HepG2 (cell line): ENCODE measurements around the gene MUC15.

Source experiments
- PHF21A ChIP-seq: sonication (generic); formaldehyde crosslinking; IDR thresholded peaks from 2 replicates; pipeline ENCODE4 v1.5.0; 2020; ENCODE audit warnings: mild to moderate bottlenecking, missing genetic modification reagents
- TF ChIP-seq, protein P1 (sequence below): sonication (generic); formaldehyde crosslinking; IDR thresholded peaks from 2 replicates; pipeline ENCODE4 v1.4.0; 2020; ENCODE audit warnings: missing genetic modification reagents

DNA sequence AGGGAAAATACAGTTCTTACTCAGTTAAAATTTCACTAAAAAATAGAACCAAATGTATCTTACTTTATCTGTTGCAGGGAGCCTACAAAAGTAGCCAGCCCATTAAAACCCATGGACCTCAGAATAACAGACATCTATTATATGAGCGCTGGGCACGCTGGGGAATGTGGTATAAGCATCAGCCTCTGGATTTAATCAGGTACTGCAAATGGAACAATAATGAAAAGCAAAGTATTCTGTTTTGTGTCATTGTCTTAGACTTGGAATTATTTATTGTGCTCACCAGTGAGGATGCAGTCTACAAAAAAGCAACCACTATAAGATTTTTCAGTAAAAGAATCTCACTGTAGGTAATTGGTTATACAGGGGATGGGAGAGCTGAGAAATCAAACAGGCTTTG lies 30.2 kb downstream of the MUC15 start:
- TF ChIP-seq, protein P1, sequence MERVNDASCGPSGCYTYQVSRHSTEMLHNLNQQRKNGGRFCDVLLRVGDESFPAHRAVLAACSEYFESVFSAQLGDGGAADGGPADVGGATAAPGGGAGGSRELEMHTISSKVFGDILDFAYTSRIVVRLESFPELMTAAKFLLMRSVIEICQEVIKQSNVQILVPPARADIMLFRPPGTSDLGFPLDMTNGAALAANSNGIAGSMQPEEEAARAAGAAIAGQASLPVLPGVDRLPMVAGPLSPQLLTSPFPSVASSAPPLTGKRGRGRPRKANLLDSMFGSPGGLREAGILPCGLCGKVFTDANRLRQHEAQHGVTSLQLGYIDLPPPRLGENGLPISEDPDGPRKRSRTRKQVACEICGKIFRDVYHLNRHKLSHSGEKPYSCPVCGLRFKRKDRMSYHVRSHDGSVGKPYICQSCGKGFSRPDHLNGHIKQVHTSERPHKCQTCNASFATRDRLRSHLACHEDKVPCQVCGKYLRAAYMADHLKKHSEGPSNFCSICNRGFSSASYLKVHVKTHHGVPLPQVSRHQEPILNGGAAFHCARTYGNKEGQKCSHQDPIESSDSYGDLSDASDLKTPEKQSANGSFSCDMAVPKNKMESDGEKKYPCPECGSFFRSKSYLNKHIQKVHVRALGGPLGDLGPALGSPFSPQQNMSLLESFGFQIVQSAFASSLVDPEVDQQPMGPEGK (CRISPR knock-in tag), result no peak
- TF ChIP-seq PHF21A (CRISPR knock-in tag), result no peak
